ENCODE data around the gene NEDD4L.
"Not testable (repeated sequence)": the region's sequence is repeated elsewhere in the genome, so short reads cannot be mapped to it uniquely, and the experiment has no call there.

NEDD4L gene
- 4.3 reads per million, percentile 17 among the genes with 10 or more reads in this experiment for total RNA-seq

GRCh38 chr18:58043491-58044369 lies at the start of gene NEDD4L:
Gene NEDD4L, plus strand, starts transcription at chr18:58044226. Its CDS starts 435 bp downstream, at chr18:58044661.
- DNase-seq, result peak; percentile 49

- no peak for DNase-seq
Observed at GRCh38 chr18:57995331-57995730, 48.7 kb upstream of the NEDD4L start.

GRCh38 chr18:57996894-57997293 lies 47.1 kb upstream of the NEDD4L start:
- DNase-seq, result not testable (repeated sequence)

GRCh38 chr18:57997820-57998219 lies 46.2 kb upstream of the NEDD4L start:
- DNase-seq, result no peak

DNA sequence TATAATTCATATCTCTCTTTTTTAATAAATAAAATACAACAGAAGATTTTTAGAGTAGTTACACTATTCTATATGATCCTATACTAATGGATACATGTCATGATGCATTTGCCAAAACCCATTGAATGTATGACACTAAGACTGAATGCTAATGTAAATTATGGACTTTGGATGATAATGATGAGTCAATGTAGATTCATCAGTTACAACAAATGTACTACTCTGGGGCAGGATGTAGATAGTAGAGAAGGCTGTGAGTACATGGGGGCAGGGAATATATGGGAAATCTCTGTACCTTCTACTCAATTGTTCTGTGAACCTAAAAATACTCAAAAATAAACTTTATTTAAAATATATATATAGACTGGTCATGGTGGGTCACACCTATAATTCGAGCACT lies 45.6 kb upstream of the NEDD4L start:
- no peak for DNase-seq

- DNase-seq, result no peak
Observed at GRCh38 chr18:58004317-58004716, 39.7 kb upstream of the NEDD4L start.

DNA sequence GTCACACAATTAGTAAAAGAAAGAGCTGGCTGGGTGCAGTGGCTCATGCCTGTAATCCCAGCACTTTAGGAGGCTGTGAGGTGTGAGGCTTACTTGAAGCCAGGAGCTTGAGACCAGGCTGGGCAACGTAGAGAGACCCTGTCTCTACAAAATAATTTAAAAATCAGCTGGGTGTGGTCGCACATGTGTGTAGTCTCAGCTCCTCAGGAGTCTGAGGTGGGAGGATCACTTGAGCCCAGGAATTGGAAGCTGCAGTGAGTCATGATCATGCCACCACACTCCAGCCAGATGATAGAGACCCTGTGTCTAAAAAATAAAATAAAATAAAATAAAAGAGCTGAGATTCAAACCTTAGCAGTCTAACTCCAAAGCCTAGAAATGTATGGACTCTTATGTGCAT lies 39.0 kb upstream of the NEDD4L start:
- no peak for DNase-seq

DNA sequence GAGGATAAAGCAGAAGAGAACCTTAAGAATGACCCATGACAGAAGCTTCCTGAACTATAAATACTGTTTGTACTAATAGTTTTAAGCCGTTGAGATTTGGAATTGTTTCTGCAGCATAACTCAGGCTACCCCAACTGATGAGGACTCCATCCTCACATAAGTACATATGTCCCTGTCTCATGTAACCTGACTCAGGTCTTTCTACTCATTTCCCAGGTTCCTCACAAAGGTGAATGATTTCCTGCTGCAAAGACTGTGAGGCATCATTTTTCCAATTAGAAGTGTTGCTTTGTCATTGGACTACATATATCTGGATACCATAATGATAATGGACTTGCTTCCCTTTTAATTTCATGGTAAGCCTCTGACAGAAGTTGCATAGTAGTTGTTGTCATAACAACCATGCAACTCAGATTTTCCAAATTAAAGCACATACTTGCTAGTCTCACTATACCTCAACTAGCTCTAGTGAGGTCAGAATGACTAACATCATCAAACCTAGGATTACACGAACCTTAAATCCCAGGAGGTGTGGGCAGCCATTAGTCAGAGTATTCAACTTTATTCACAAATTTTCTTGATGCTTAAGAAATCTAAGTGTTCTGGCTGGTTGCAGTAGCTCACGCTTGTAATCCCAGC lies 38.0 kb upstream of the NEDD4L start:
- DNase-seq, result no peak

- DNase-seq, result no peak
Observed at GRCh38 chr18:58009166-58009565, 34.9 kb upstream of the NEDD4L start.

DNA sequence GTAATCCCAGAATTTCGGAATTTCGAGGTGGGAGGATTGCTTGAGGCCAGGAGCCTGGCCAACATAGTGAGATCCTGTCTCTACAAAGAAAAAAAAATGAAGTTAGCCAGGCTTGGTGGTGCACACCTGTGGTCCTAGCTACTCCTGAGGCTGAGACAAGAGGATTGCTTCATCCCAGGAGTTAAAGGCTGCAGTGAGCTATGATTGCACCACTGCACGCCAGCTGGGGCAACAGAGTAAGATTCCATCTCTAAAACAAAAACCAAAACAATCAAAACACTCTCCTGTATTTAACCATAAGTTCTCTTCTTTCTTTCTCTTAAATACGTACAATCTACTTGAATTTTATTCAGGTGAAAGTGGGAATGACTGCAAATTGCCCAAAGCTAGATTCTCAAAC lies 33.8 kb upstream of the NEDD4L start:
- DNase-seq, result no peak

- no peak for DNase-seq
Observed at GRCh38 chr18:58012356-58012755, 31.7 kb upstream of the NEDD4L start.

GRCh38 chr18:58013241-58014211 lies 30.5 kb upstream of the NEDD4L start:
- DNase-seq, result no peak

DNA sequence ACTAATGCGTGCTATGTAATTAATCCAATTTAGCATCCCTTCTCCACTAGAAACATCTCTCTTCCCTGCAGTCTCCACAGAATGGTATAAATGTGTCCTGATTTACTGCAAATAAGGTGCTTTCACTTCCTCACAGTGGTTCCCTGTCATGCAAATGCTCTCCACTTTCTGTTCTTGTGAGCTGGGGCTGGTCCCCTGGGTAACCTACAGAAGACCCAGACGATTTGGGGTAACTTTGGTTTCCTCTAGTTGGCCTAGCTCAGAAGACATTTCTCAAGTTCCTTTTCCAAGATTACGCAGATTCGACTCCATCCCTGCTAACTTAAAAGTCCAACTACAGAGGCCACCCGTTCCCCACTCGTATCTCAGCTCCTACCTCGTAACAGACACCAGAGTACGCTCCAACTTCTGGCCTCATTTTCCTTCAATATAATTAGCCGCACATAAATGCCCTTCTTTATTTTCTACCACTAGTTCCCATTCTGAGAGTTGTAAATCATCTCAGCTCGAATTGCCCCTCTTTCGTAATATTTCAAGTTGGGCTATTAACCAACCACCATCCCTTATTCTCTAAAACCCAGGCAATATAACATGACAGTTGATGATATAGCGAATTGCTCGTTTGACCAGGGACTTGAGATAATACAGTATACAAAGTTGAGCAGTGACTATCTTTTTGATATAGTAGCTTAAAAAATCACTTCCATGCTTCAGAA lies 28.8 kb upstream of the NEDD4L start:
- no peak for DNase-seq

DNA sequence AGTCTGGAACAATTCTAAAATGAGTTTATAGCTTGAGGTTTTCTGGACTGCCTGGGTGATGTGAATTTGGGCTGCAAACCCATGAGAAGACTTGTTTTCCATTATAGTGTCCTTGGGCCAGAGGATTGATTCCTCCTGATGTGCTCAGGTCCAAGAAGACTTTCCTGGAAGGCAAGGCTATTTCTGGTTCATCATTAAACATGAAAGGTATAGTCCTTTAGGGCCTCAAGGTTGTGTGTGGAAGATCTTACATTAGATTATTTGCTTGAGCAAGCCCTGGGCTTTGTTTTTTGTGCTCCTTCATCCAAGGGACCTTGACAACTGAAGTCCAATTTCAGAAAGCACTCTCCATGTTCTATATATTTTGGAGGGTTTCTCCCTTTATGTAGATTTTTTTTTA lies 26.8 kb upstream of the NEDD4L start:
- no peak for DNase-seq

- no peak for DNase-seq
Observed at GRCh38 chr18:58020567-58021107, 23.4 kb upstream of the NEDD4L start.

GRCh38 chr18:58021504-58021903 lies 22.5 kb upstream of the NEDD4L start:
- DNase-seq, result no peak

- DNase-seq, result no peak
Observed at GRCh38 chr18:58023108-58023507, 20.9 kb upstream of the NEDD4L start.

GRCh38 chr18:58024139-58024538 lies 19.9 kb upstream of the NEDD4L start:
- DNase-seq, result no peak

GRCh38 chr18:58025205-58025604 lies 18.8 kb upstream of the NEDD4L start:
- no peak for DNase-seq

- no peak for DNase-seq
Observed at GRCh38 chr18:58025733-58026132, 18.3 kb upstream of the NEDD4L start.

GRCh38 chr18:58026395-58026794 lies 17.6 kb upstream of the NEDD4L start:
- no peak for DNase-seq

GRCh38 chr18:58026857-58027256 lies 17.2 kb upstream of the NEDD4L start:
- DNase-seq, result no peak

Measured in effector CD4-positive, alpha-beta T cell (primary cell).